ENCODE results near the gene MTCL3.
"Not testable (repeated sequence)": the region's sequence is repeated elsewhere in the genome, so short reads cannot be mapped to it uniquely, and the experiment has no call there.

Gene MTCL3

DNA sequence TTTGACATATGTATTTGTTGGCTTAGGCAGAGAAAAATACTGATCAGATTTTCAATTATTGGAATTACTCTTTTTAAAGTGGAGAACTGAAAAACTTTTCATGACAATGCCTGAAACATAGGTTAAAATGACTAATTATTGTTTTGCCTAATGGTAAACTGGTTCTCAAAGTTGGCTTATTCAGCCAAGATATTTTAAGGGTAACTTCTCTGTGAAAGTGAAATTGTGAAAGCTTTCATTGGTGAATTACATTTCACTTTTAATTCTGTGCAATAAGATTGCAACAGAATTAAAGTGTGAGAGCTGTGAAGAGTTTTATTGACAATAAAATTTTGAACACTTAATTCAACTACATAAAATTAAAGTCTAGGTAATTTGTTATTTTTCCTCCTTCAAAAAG, 84.5 kb downstream of the MTCL3 start:
- Histone ChIP-seq H3K36me3 (ENCODE audit: insufficient read depth, insufficient read length, low read length) (no peaks in the 10 kb centered on the region), H3K9me3 (ENCODE audit: insufficient read depth, low read length) (no peaks in the 10 kb centered on the region), H3K4me3 (ENCODE audit: insufficient read length, low read depth) (no peak overlapping the region), H3K9ac (ENCODE audit: insufficient read length, low read depth) (no peak overlapping the region), H3K4me1 (ENCODE audit: insufficient read depth, insufficient read length) (no peaks in the 10 kb centered on the region), H3K27me3 (ENCODE audit: insufficient read depth, insufficient read length) (no peaks in the 10 kb centered on the region)
- DNase-seq (ENCODE audit: low read depth, low spot score) = no peak
- no peak for TF ChIP-seq ZNF274 (IDR thresholded peaks at IDR 0.05; ENCODE audit: low read depth, low read length)
- no peak for TF ChIP-seq YY1 (IDR thresholded peaks at IDR 0.05; ENCODE audit: insufficient read depth, insufficient read length)
- no peak for TF ChIP-seq SUZ12 (IDR thresholded peaks at IDR 0.05; ENCODE audit: extremely low read depth, insufficient read depth, insufficient read length)

DNA sequence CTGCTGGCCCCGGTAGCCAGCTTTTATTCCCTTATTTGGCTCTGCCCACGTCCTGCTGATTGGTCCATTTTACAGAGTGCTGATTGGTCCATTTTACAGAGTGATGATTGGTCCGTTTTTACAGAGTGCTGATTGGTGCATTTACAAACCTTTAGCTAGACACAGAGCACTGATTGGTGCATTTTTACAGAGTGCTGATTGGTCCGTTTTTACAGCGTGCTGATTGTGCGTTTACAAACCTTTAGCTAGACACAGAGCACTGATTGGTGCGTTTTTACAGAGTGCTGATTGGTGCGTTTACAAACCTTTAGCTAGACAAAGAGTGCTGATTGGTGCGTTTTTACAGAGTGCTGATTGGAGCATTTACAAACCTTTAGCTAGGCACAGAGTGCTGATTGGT, 90.6 kb downstream of the MTCL3 start:
- H3K27me3 ChIP-seq (ENCODE audit: insufficient read depth, insufficient read length); H3K9me3 ChIP-seq (ENCODE audit: insufficient read depth, low read length); DNase-seq (ENCODE audit: low read depth, low spot score); H3K4me1 ChIP-seq (ENCODE audit: insufficient read depth, insufficient read length); H3K36me3 ChIP-seq (ENCODE audit: insufficient read depth, insufficient read length, low read length); H3K9ac ChIP-seq (ENCODE audit: insufficient read length, low read depth); H3K4me3 ChIP-seq (ENCODE audit: insufficient read length, low read depth): not testable (repeated sequence)

DNA sequence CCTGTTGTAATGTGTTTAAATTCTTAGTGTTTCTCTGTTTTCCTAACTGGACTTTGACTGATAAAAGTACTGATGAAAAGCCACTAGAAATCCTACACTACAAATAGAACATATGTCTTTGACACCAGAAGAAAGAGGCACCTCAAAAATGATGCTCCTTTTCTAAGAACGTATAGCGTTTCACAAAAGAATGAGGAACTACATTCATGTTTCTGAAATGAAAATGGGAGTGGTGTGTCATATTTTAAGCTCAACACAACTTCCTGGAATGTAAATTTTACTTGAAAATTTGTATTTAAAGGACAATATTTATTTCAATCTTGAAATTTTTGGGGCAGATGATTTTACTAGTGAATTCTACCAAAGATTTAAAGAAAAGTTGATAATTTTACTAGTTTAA, 95.2 kb downstream of the MTCL3 start:
- Histone ChIP-seq H3K9me3 (ENCODE audit: insufficient read depth, low read length) (no peaks in the 10 kb centered on the region; the same call in 1 of the 2 replicates), H3K4me3 (ENCODE audit: insufficient read length, low read depth) (no peak overlapping the region), H3K4me1 (ENCODE audit: insufficient read depth, insufficient read length) (no peaks in the 10 kb centered on the region), H3K9ac (ENCODE audit: insufficient read length, low read depth) (no peak overlapping the region), H3K27me3 (ENCODE audit: insufficient read depth, insufficient read length) (no peaks in the 10 kb centered on the region), H3K36me3 (ENCODE audit: insufficient read depth, insufficient read length, low read length) (no peaks in the 10 kb centered on the region)
- no peak for DNase-seq (ENCODE audit: low read depth, low spot score)
- TF ChIP-seq YY1 (IDR thresholded peaks at IDR 0.05; ENCODE audit: insufficient read depth, insufficient read length) = no peak
- no peak for TF ChIP-seq SUZ12 (IDR thresholded peaks at IDR 0.05; ENCODE audit: extremely low read depth, insufficient read depth, insufficient read length)
- no peak for TF ChIP-seq ZNF274 (IDR thresholded peaks at IDR 0.05; ENCODE audit: low read depth, low read length)

Measured in NT2/D1 (cell line).